Mesothelial cell of epicardium (in vitro differentiated cells): Measurements from ENCODE around the gene SSR1. TPM values are rescaled to one million over a fixed set of nuclear protein-coding genes. Genes with fewer than 3 reads are reported as not detected.
"Not testable (repeated sequence)": the region's sequence is repeated elsewhere in the genome, so short reads cannot be mapped to it uniquely, and the experiment has no call there.

Experiments used
- DNase-seq, 2 experiments: peaks; one replicate each; pipeline ENCODE4 v3.0.0; 2021; ENCODE audit warnings: low spot score in 2 of 2; ENCODE audit not compliant: unreplicated experiment in 2 of 2
- H3K27ac Mint-ChIP-seq: 2 replicates; pipeline ENCODE4 v1.8.0; 2021; ENCODE audit warnings: mixed read lengths
- H3K27me3 Mint-ChIP-seq: 2 replicates; pipeline ENCODE4 v1.8.0; 2021; ENCODE audit warnings: low read depth, mixed read lengths
- H3K36me3 Mint-ChIP-seq: 2 replicates; pipeline ENCODE4 v1.8.0; 2021; ENCODE audit warnings: mixed read lengths
- H3K4me1 Mint-ChIP-seq: 2 replicates; pipeline ENCODE4 v1.8.0; 2021; ENCODE audit warnings: mixed read lengths
- H3K4me3 Mint-ChIP-seq: 2 replicates; pipeline ENCODE4 v1.8.0; 2021; ENCODE audit warnings: mild to moderate bottlenecking, moderate library complexity, mixed read lengths
- H3K9me3 Mint-ChIP-seq: 2 replicates; pipeline ENCODE4 v1.8.0; 2021; ENCODE audit warnings: mixed read lengths
- CTCF ChIP-seq: fragments of 200-600 bp; sonication (generic); IDR thresholded peaks from one replicate; pipeline ENCODE4 v1.5.0; 2021; ENCODE audit warnings: antibody characterized with exemption; ENCODE audit not compliant: unreplicated experiment
- total RNA-seq: library from RNA; stranded (reverse); gene quantifications from 3 replicates; pipeline ENCODE4 v1.2.1, GENCODE V29; 2021

The SSR1 gene
- total RNA-seq = 115 to 129 TPM (median 123 TPM) in 3 replicates

DNA sequence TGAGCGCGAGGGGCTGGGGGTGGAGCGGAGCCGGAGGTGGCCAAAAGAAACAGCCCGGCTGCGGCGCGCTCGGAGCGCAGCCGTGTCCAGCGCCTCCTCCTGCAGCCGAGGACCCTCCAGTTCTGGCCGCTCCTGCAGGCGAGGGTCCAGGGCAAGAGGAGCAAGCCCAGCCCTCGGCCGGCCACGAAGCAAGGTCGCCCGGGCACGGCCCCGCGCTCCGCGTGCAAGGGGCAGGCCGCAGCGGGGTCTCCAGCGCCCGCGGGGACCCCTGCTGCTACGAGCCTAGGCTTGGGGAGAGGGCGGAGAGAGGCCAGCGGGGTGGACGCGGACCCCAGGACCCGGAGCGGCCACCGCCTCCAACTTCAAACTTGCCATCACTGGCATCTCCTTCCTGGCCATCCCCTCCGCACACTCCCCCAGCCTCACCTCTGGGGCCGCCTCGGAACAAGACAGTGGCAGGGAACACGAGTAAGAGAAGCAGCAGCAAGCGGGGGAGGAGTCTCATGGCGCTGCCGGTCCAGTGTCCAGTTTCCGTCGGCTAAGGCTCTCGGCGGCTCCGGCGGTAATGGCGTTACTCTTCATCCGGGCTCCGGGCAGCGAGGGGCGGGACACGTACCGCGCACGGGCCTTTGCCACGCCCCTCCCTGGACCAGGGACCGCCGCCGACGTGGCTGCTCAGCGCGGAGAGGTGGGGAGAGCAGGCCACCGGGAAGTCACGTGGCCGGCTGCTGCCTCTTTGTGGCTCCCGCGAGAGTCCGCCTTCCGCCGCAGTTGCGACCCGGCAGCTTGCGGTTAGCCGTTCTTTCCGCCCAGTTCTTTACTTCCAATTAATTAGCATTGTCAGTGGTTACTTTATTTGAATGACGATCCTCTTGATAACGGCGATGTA, at the start of gene SSR1:
TSS of gene SSR1 (minus strand) at position 584 of the 889 bp plus-strand sequence. CDS start at position 505, 79 bp downstream.
- peaks cover 21% of the 10 kb centered on the region for H3K4me1 Mint-ChIP-seq
- DNase-seq = peak; percentile 95 to 97
- H3K27ac Mint-ChIP-seq = peak within 1 kb of the TSS; percentile 98
- peaks cover 16% of the 10 kb centered on the region for H3K36me3 Mint-ChIP-seq
- no peaks in the 10 kb centered on the region for H3K27me3 Mint-ChIP-seq
- TF ChIP-seq CTCF = no peak
- H3K4me3 Mint-ChIP-seq = peak within 1 kb of the TSS; percentile 97
- H3K9me3 Mint-ChIP-seq = no peaks in the 10 kb centered on the region

GRCh38 chr6:7351916-7352315, 38.9 kb upstream of the SSR1 start:
- H3K4me1 Mint-ChIP-seq, DNase-seq, H3K27me3 Mint-ChIP-seq, H3K27ac Mint-ChIP-seq, H3K36me3 Mint-ChIP-seq, H3K4me3 Mint-ChIP-seq: not testable (repeated sequence)
- H3K9me3 Mint-ChIP-seq = peaks cover 37% of the 10 kb centered on the region

DNA sequence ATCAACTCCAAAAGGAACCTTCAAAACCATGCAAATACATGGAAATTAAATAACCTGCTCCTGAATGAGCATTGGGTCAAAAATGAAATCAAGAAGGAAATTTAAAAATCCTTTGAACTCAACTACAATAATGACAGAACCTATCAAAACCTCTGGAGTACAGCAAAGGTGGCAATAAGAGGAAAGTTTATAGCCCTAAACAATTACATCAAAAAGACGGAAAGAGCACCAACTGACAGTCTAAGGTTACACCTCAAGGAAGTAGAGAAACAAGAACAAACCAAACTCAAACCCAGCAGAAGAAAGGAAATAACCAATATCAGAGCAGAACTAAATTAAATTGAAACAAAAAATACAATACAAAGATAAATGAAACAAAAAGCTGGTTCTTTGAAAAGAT, 37.6 kb upstream of the SSR1 start:
- not testable (repeated sequence) for H3K27me3 Mint-ChIP-seq, H3K27ac Mint-ChIP-seq, H3K36me3 Mint-ChIP-seq, DNase-seq, H3K4me3 Mint-ChIP-seq, H3K4me1 Mint-ChIP-seq
- H3K9me3 Mint-ChIP-seq = peaks cover 37% of the 10 kb centered on the region

DNA sequence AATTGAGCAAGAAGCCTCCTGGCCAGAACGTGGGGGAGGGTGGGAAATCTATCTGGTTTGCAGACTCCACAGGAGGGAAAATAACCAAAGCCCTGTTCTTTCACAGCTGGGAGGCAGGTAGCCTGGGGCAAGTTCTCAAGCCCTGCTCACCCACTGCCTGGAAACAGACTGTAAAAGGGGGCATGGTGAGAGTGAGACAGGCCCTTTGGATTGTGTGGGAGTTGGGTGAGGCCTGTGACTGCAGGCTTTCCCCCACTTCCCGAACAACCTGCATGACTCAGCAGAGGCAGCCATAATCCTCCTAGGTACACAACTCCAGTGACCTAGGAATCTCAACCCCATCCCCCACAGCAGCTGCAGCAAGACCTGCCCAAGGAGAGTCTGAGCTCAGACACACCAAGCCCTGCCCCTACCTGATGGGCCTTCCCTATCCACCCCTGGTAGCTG, 34.6 kb upstream of the SSR1 start:
- not testable (repeated sequence) for H3K4me3 Mint-ChIP-seq, H3K36me3 Mint-ChIP-seq, H3K4me1 Mint-ChIP-seq, H3K27ac Mint-ChIP-seq, DNase-seq, H3K27me3 Mint-ChIP-seq
- peaks cover 33% of the 10 kb centered on the region for H3K9me3 Mint-ChIP-seq

GRCh38 chr6:7344773-7345450, 31.9 kb upstream of the SSR1 start:
- not testable (repeated sequence) for H3K4me1 Mint-ChIP-seq, H3K36me3 Mint-ChIP-seq, H3K27me3 Mint-ChIP-seq, H3K4me3 Mint-ChIP-seq, DNase-seq, H3K27ac Mint-ChIP-seq
- H3K9me3 Mint-ChIP-seq = peaks cover 12% of the 10 kb centered on the region

GRCh38 chr6:7343546-7344475, 30.8 kb upstream of the SSR1 start:
- H3K9me3 Mint-ChIP-seq = peaks cover 6% of the 10 kb centered on the region
- DNase-seq = no peak
- no peaks in the 10 kb centered on the region for H3K4me1 Mint-ChIP-seq
- no peaks in the 10 kb centered on the region for H3K27me3 Mint-ChIP-seq
- no peak overlapping the region for H3K4me3 Mint-ChIP-seq
- no peak for TF ChIP-seq CTCF
- no peaks in the 10 kb centered on the region for H3K36me3 Mint-ChIP-seq
- no peak overlapping the region for H3K27ac Mint-ChIP-seq

GRCh38 chr6:7341989-7342742, 29.2 kb upstream of the SSR1 start:
- Mint-ChIP-seq H3K27me3 (no peaks in the 10 kb centered on the region), H3K4me3 (no peak overlapping the region), H3K9me3 (no peaks in the 10 kb centered on the region), H3K36me3 (no peaks in the 10 kb centered on the region), H3K4me1 (no peaks in the 10 kb centered on the region), H3K27ac (no peak overlapping the region)
- TF ChIP-seq CTCF = no peak
- DNase-seq = no peak
